Measurements from ENCODE around the gene DLEC1. TPM values are rescaled to one million over a fixed set of nuclear protein-coding genes. Genes with fewer than 3 reads are reported as not detected.

Gene DLEC1
- total and polyA plus RNA-seq, 9 of the 15 experiments (the other 6 are each of a cell fraction or from before 2014, with no cell fraction given), result 0.07 to 0.08 TPM; not detected in 7

GRCh38 chr3:38019658-38020341 is 19.2 kb upstream of the DLEC1 start (continued):
- TF ChIP-seq PBX2 (CRISPR knock-in tag; IDR thresholded peaks at IDR 0.05; ENCODE audit: low read depth) (no peak), PBX2 (tag; conservative IDR thresholded peaks at IDR 0.05; ENCODE audit: low read depth) (no peak), CTCFL (IDR thresholded peaks at IDR 0.05; ENCODE audit: borderline replicate concordance, insufficient read depth, low read depth, low read length, poor library complexity, severe bottlenecking) (no peak)

- DNase-seq (ENCODE audit: extremely low read depth in 1 of 4, low spot score in 3 of 4) (no peak), ATAC-seq (no peak), FAIRE-seq (no peak)
- Histone ChIP-seq H3K79me2 (ENCODE audit: control insufficient read depth, insufficient read depth, low read length) (peaks cover 54% of the 10 kb centered on the region), H3K9ac (ENCODE audit: insufficient read depth in 1 of 2, low read depth in 2 of 2, low read length in 2 of 2) (peak overlapping the region; percentile 0 to 8; a peak in 2 of 4 replicates), H3K4me2 (ENCODE audit: insufficient read depth, low read length) (peak overlapping the region; percentile 95; the same call in 1 of the 2 replicates), H3K4me3 (no peak overlapping the region), H3K27me3 (ENCODE audit: control insufficient read depth in 2 of 2, insufficient read depth in 2 of 2, low read length in 2 of 2) (no peaks in the 10 kb centered on the region), H2AFZ (ENCODE audit: low read depth, low read length) (no peak overlapping the region), H3K9me3 (replicated peaks; ENCODE audit: control insufficient read depth, insufficient read depth, low read depth, low read length) (no peaks in the 10 kb centered on the region), H4K20me1 (replicated peaks; ENCODE audit: control insufficient read depth, insufficient read depth, low read length) (peaks cover 3% of the 10 kb centered on the region; the same call in 1 of the 2 replicates), H3K27ac (ENCODE audit: extremely low read depth, low read depth, low read length) (no peak overlapping the region; the same call in 2 of the 3 replicates), H3K36me3 (ENCODE audit: control insufficient read depth, insufficient read depth, low read length) (peaks cover 27% of the 10 kb centered on the region), H3K4me1 (replicated peaks in 1 of 2; ENCODE audit: control insufficient read depth in 2 of 2, insufficient read depth in 2 of 2, low read length in 2 of 2) (peaks cover 74 to 78% of the 10 kb centered on the region in 2 experiments), H3K9me1 (ENCODE audit: control insufficient read depth, insufficient read depth, low read length) (peaks cover 10% of the 10 kb centered on the region)
- ChIA-PET CTCF (ENCODE audit: low intra/inter-chr PET ratio) (no interaction called here), POLR2A (interaction anchor here (0.7 kb wide), 1 partner anchor 1106 kb away, joined by 5 read pairs; no protein-coding TSS in a partner anchor)
- in situ Hi-C loops (cut with MboI) (no loop called here), intact Hi-C loops (cut with micrococcal nuclease) (no loop called here)
- BruUV-seq (replicated peaks), result no TSS peak
- TF ChIP-seq ZFP36 (IDR thresholded peaks at IDR 0.05; ENCODE audit: low read depth, low read length, partially characterized antibody) (peak; percentile 96), SLC30A9 (CRISPR knock-in tag; IDR thresholded peaks at IDR 0.05) (no peak)
- WGBS (ENCODE audit: insufficient coverage, low coverage, missing lambda C conversion rate), result 31% methylated on average over 3 of the region's 3 CpGs
Measured at GRCh38 chr3:38020342-38020726, 18.7 kb upstream of the DLEC1 start.
